GM12864 (cell line): Measurements from ENCODE around the gene CHPF.

Source experiments
- DNase-seq: peaks from one replicate; pipeline ENCODE4 v3.0.0-alpha.2; 2011; ENCODE audit warnings: low read depth
- H3K4me3 ChIP-seq: 2 replicates; pipeline ENCODE4 v1.5.1; 2011; ENCODE audit warnings: mild to moderate bottlenecking, low read depth, low read length, control low read depth
- CTCF ChIP-seq: IDR thresholded peaks from 2 replicates; pipeline ENCODE4 v1.5.1; 2011; ENCODE audit warnings: low read depth, mild to moderate bottlenecking, moderate library complexity, low read length, control low read depth, inconsistent platforms; ENCODE audit errors: missing control alignments

Gene CHPF

GRCh38 chr2:219543596-219544358, at the start of gene CHPF, which contains the start of gene TMEM198:
TSS of gene CHPF (minus strand) at chr2:219543809. CDS start at chr2:219543538, 271 bp downstream.
TSS of gene TMEM198 (plus strand) at chr2:219544028. CDS start at chr2:219544728, 700 bp downstream.
- TF ChIP-seq CTCF = no peak
- peak; percentile 89 for DNase-seq
- peak within 1 kb of the TSS; percentile 85 for H3K4me3 ChIP-seq

- TF ChIP-seq CTCF = no peak
- no peak for DNase-seq
Observed at GRCh38 chr2:219593154-219593553, 49.5 kb upstream of the CHPF start.

GRCh38 chr2:219592736-219593135, 49.1 kb upstream of the CHPF start:
- TF ChIP-seq CTCF = no peak

More at GRCh38 chr2:219593154-219593553, 49.5 kb upstream of the CHPF start:
- H3K4me3 ChIP-seq = no peak overlapping the region

GRCh38 chr2:219591091-219591490, 47.5 kb upstream of the CHPF start:
- no peak for TF ChIP-seq CTCF

More at GRCh38 chr2:219592736-219593135, 49.1 kb upstream of the CHPF start:
- H3K4me3 ChIP-seq = no peak overlapping the region
- DNase-seq = no peak

GRCh38 chr2:219581346-219581745, 37.7 kb upstream of the CHPF start:
- H3K4me3 ChIP-seq = no peak overlapping the region
- TF ChIP-seq CTCF = no peak
- no peak for DNase-seq

More at GRCh38 chr2:219591091-219591490, 47.5 kb upstream of the CHPF start:
- DNase-seq = no peak
- H3K4me3 ChIP-seq = no peak overlapping the region

GRCh38 chr2:219578811-219579613, 35.4 kb upstream of the CHPF start:
- no peak for DNase-seq
- no peak for TF ChIP-seq CTCF
- H3K4me3 ChIP-seq = no peak overlapping the region
